IMR-90 (cell line): Measurements from ENCODE around the gene MLLT1. TPM values are rescaled to one million over a fixed set of nuclear protein-coding genes. Genes with fewer than 3 reads are reported as not detected.

ENCODE experiments used
- ATAC-seq: fragments of 200-7000 bp; cut with Tn5 transposase; 2 replicates; pipeline ENCODE4 v1.9.1; 2020; ENCODE audit warnings: low read depth, mild to moderate bottlenecking, moderate library complexity
- BruUV-seq: library from RNA; stranded (reverse); fragments of 400-500 nt; replicated peaks from 2 replicates; lab custom pipeline; 2021; lab: Mats Ljungman, UMichigan
- CTCF ChIA-PET: fragments of 300-600 bp; formaldehyde crosslinking; extraction: SDS; loops from one replicate; lab custom pipeline; 2021; ENCODE audit warnings: antibody characterized with exemption; lab: Yijun Ruan, JAX
- POLR2A ChIA-PET: fragments of 300-600 bp; sonication (Branson Sonifier 250); formaldehyde crosslinking; loops from one replicate; lab custom pipeline; 2022; ENCODE audit warnings: antibody characterized with exemption; ENCODE audit not compliant: unreplicated experiment; lab: Charles Lee
- DNase-seq: peaks from one replicate; pipeline ENCODE4 v3.0.0; 2013
- H2AFZ ChIP-seq: replicated peaks from 2 replicates; pipeline ENCODE3; 2013; ENCODE audit warnings: low read length, mild to moderate bottlenecking; ENCODE audit not compliant: poor library complexity
- H2AK5ac ChIP-seq: 2 replicates; pipeline ENCODE4 v1.6.1; 2013; ENCODE audit warnings: low read depth, low read length, inconsistent platforms
- H2AK9ac ChIP-seq: replicated peaks from 2 replicates; pipeline ENCODE3; 2013; ENCODE audit warnings: mild to moderate bottlenecking, low read depth, low read length, moderate library complexity; ENCODE audit not compliant: poor library complexity
- H2BK120ac ChIP-seq: 2 replicates; pipeline ENCODE4 v1.6.1; 2013; ENCODE audit warnings: low read depth, low read length, inconsistent platforms
- H2BK15ac ChIP-seq: 3 replicates; pipeline ENCODE4 v1.6.1; 2013; ENCODE audit warnings: low read depth, low read length, inconsistent platforms
- H2BK20ac ChIP-seq: 2 replicates; pipeline ENCODE4 v1.6.1; 2013; ENCODE audit warnings: low read depth, mild to moderate bottlenecking, inconsistent platforms, low read length, moderate library complexity
- H2BK5ac ChIP-seq: 2 replicates; pipeline ENCODE4 v1.6.1; 2013; ENCODE audit warnings: mild to moderate bottlenecking, low read depth, low read length, inconsistent platforms; ENCODE audit not compliant: poor library complexity, severe bottlenecking
- H3K14ac ChIP-seq: replicated peaks from 2 replicates; pipeline ENCODE4 v1.6.1; 2013; ENCODE audit warnings: low read depth, low read length, inconsistent platforms
- H3K18ac ChIP-seq: 2 replicates; pipeline ENCODE4 v1.6.1; 2013; ENCODE audit warnings: low read depth, low read length, control low read depth
- H3K23ac ChIP-seq: 2 replicates; pipeline ENCODE4 v1.6.1; 2013; ENCODE audit warnings: low read depth, low read length, inconsistent platforms
- H3K27ac ChIP-seq: 2 replicates; pipeline ENCODE4 v1.5.1; 2013; ENCODE audit warnings: mild to moderate bottlenecking, control low read depth, low read length; ENCODE audit not compliant: insufficient read depth
- H3K27me3 ChIP-seq: 2 replicates; pipeline ENCODE4 v1.6.1; 2013; ENCODE audit warnings: low read length; ENCODE audit not compliant: control insufficient read depth, insufficient read depth
- H3K36me3 ChIP-seq: 2 replicates; pipeline ENCODE4 v1.6.1; 2013; ENCODE audit warnings: low read length, mixed read lengths; ENCODE audit not compliant: control insufficient read depth, insufficient read depth
- H3K4ac ChIP-seq: 2 replicates; pipeline ENCODE4 v1.6.1; 2013; ENCODE audit warnings: low read depth, low read length, inconsistent platforms
- H3K4me1 ChIP-seq: 2 replicates; pipeline ENCODE4 v1.6.1; 2013; ENCODE audit warnings: low read length, mixed read lengths; ENCODE audit not compliant: control insufficient read depth, insufficient read depth
- H3K4me2 ChIP-seq: 2 replicates; pipeline ENCODE4 v1.6.1; 2013; ENCODE audit warnings: low read depth, mild to moderate bottlenecking, control low read depth, low read length, moderate library complexity
- H3K4me3 ChIP-seq: 2 replicates; pipeline ENCODE4 v1.5.1; 2013; ENCODE audit warnings: low read depth, mild to moderate bottlenecking, control low read depth, low read length, moderate library complexity; ENCODE audit not compliant: insufficient read depth
- H3K56ac ChIP-seq: 2 replicates; pipeline ENCODE4 v1.6.1; 2013; ENCODE audit warnings: low read length, inconsistent platforms; ENCODE audit not compliant: insufficient read depth; ENCODE audit errors: extremely low read depth
- H3K79me1 ChIP-seq, 2 experiments: 2 replicates each; pipeline ENCODE4 v1.6.1; 2013; ENCODE audit warnings: low read length in 2 of 2, inconsistent platforms in 1 of 2, low read depth in 1 of 2
- H3K9ac ChIP-seq: 2 replicates; pipeline ENCODE4 v1.6.1; 2013; ENCODE audit warnings: low read depth, low read length, control low read depth
- H3K9me1 ChIP-seq: 2 replicates; pipeline ENCODE4 v1.6.1; 2013; ENCODE audit warnings: low read length, inconsistent platforms; ENCODE audit not compliant: insufficient read depth
- H3K9me3 ChIP-seq: 2 replicates; pipeline ENCODE4 v1.6.1; 2013; ENCODE audit warnings: low read length; ENCODE audit not compliant: control insufficient read depth, insufficient read depth
- H4K20me1 ChIP-seq: 2 replicates; pipeline ENCODE4 v1.6.1; 2013; ENCODE audit warnings: low read length, inconsistent platforms; ENCODE audit not compliant: insufficient read depth
- H4K5ac ChIP-seq: 2 replicates; pipeline ENCODE4 v1.6.1; 2013; ENCODE audit warnings: mild to moderate bottlenecking, low read depth, low read length, control low read depth
- H4K8ac ChIP-seq, 2 experiments: 2 replicates each; pipeline ENCODE4 v1.6.1; 2013; ENCODE audit warnings: low read depth in 2 of 2, low read length in 2 of 2, control low read depth in 1 of 2, inconsistent platforms in 1 of 2
- H4K91ac ChIP-seq: 2 replicates; pipeline ENCODE4 v1.6.1; 2013; ENCODE audit warnings: low read depth, low read length, inconsistent platforms; ENCODE audit not compliant: insufficient read depth
- ELK1 ChIP-seq: fragments of 150-350 bp; IDR thresholded peaks from 2 replicates; pipeline ENCODE4 v1.6.1; 2016; ENCODE audit warnings: low read depth, mild to moderate bottlenecking, low read length, moderate library complexity, borderline replicate concordance
- FOS ChIP-seq: fragments of 150-350 bp; IDR thresholded peaks from 2 replicates; pipeline ENCODE4 v1.6.1; 2016; ENCODE audit warnings: low read depth, low read length
- MAFK ChIP-seq: IDR thresholded peaks from 2 replicates; pipeline ENCODE4 v1.6.1; 2012; ENCODE audit warnings: low read depth, low read length, improper control_type of control experiment
- MXI1 ChIP-seq: IDR thresholded peaks from 2 replicates; pipeline ENCODE4 v1.6.1; 2012; ENCODE audit warnings: low read depth, mild to moderate bottlenecking, low read length, moderate library complexity, borderline replicate concordance
- POLR2A ChIP-seq: IDR thresholded peaks from 2 replicates; pipeline ENCODE4 v1.6.1; 2012; ENCODE audit warnings: mild to moderate bottlenecking, low read depth, low read length
- RAD21 ChIP-seq: IDR thresholded peaks from 2 replicates; pipeline ENCODE4 v1.6.1; 2012; ENCODE audit warnings: low read length, improper control_type of control experiment
- SMC3 ChIP-seq: fragments of 150-350 bp; IDR thresholded peaks from 2 replicates; pipeline ENCODE4 v1.6.1; 2016; ENCODE audit warnings: low read depth, mild to moderate bottlenecking, antibody characterized with exemption, low read length, moderate library complexity
- USF2 ChIP-seq: fragments of 150-350 bp; IDR thresholded peaks from 2 replicates; pipeline ENCODE4 v1.6.1; 2017; ENCODE audit warnings: mild to moderate bottlenecking, antibody characterized with exemption, low read length, low read depth
- WGBS, 2 experiments: methylation state at CpG; one replicate each; pipeline versions ENCODE4 v1.1.5 to v1.1.7; 2013; ENCODE audit warnings: missing lambda C conversion rate in 2 of 2; ENCODE audit not compliant: insufficient read length in 1 of 2; ENCODE audit errors: extremely low coverage in 2 of 2; 5-methylcytosine and 5-hydroxymethylcytosine counted together
- dilution Hi-C: fragments of 300-500 bp; cut with HindIII; formaldehyde crosslinking; loops from one replicate; pipeline ENCODE4 v1.14.3; 2018; ENCODE audit warnings: low sequenced_read_pairs; ENCODE audit not compliant: unreplicated experiment
- in situ Hi-C: fragments of 300-500 bp; cut with MboI; formaldehyde crosslinking; loops from 3 replicates; pipeline ENCODE4 v1.14.3; 2019; ENCODE audit warnings: low sequenced_read_pairs, inconsistent platforms, mixed read lengths
- intact Hi-C: fragments of 100-400 bp; cut with micrococcal nuclease; formaldehyde crosslinking; loops from 2 replicates; pipeline ENCODE4 v1.10.0; 2022
- polyA plus RNA-seq, 3 experiments: library from polyadenylated mRNA; depleted of rRNA; stranded (reverse); fragments of >200 nt; gene quantifications; 2 replicates each; pipeline ENCODE4 v1.2.3, GENCODE V29; 2012; ENCODE audit warnings: low replicate concordance in 1 of 3
- total RNA-seq: library from RNA; depleted of rRNA; stranded (reverse); fragments of >200 nt; gene quantifications from 2 replicates; pipeline ENCODE4 v1.2.3, GENCODE V29; 2012

The MLLT1 gene
- total and polyA plus RNA-seq, 2 of the 4 experiments (the other 2 are of a cell fraction), result 1.3 to 30.6 TPM

GRCh38 chr19:6287269-6287885 is 7.6 kb upstream of the MLLT1 start:
- no TSS peak for BruUV-seq
- Histone ChIP-seq H3K4me3 (no peak overlapping the region), H3K14ac (no peak overlapping the region), H3K9me1 (no peaks in the 10 kb centered on the region), H3K27me3 (no peaks in the 10 kb centered on the region), H3K27ac (no peak overlapping the region), H4K91ac (no peak overlapping the region), H3K9ac (no peak overlapping the region), H3K4me2 (no peak overlapping the region), H2BK5ac (no peak overlapping the region), H3K56ac (no peak overlapping the region), H3K23ac (no peak overlapping the region), H4K20me1 (no peaks in the 10 kb centered on the region), H4K8ac (no peak overlapping the region), H2AK5ac (no peak overlapping the region), H3K79me1 (no peaks in the 10 kb centered on the region), H2BK120ac (no peak overlapping the region), H3K4ac (no peak overlapping the region), H2AFZ (no peak overlapping the region), H3K18ac (no peak overlapping the region), H2BK15ac (no peak overlapping the region), H3K36me3 (no peaks in the 10 kb centered on the region), H2BK20ac (no peak overlapping the region), H3K9me3 (peaks cover 44% of the 10 kb centered on the region), H3K4me1 (no peaks in the 10 kb centered on the region), H4K5ac (no peak overlapping the region), H2AK9ac (no peak overlapping the region)
- intact Hi-C loops, result no loop called here
- TF ChIP-seq MXI1 (no peak), POLR2A (no peak), MAFK (no peak), FOS (no peak), USF2 (no peak), SMC3 (no peak), ELK1 (no peak), RAD21 (no peak)
- dilution Hi-C loops, result no loop called here
- ChIA-PET POLR2A (no interaction called here), CTCF (interaction anchor here (0.6 kb wide), 1 partner anchor 69 kb away, joined by 3 read pairs; no protein-coding TSS in a partner anchor)
- in situ Hi-C loops, result no loop called here
- WGBS, 2 experiments, result 100% methylated on average over 1 of the region's 6 CpGs; no CpG with 5 or more reads in 1 of the 2 experiments
- no peak for DNase-seq
- ATAC-seq, result no peak
